GM23248 (cell line): ENCODE results near the gene C11orf86. TPM values are rescaled to one million over a fixed set of nuclear protein-coding genes. Genes with fewer than 3 reads are reported as not detected.

Experiments
- DNase-seq: peaks from one replicate; pipeline ENCODE4 v3.0.0-alpha.2; 2015
- H2AFZ ChIP-seq: fragments of 200-600 bp; sonication (generic); 2 replicates; pipeline ENCODE4 v1.6.1; 2016; ENCODE audit warnings: antibody characterized with exemption
- H3F3A ChIP-seq: fragments of 200-600 bp; sonication (generic); 2 replicates; pipeline ENCODE4 v1.6.1; 2016; ENCODE audit warnings: mild to moderate bottlenecking, antibody characterized with exemption, mixed run types; ENCODE audit not compliant: insufficient read depth
- H3K27ac ChIP-seq: fragments of 200-600 bp; sonication (generic); 2 replicates; pipeline ENCODE4 v1.5.1; 2016; ENCODE audit warnings: mild to moderate bottlenecking
- H3K27me3 ChIP-seq: fragments of 200-600 bp; sonication (generic); replicated peaks from 2 replicates; pipeline ENCODE4 v1.6.1; 2016; ENCODE audit warnings: mild to moderate bottlenecking; ENCODE audit not compliant: insufficient read depth
- H3K36me3 ChIP-seq: fragments of 200-600 bp; sonication (generic); 2 replicates; pipeline ENCODE4 v1.6.1; 2016; ENCODE audit warnings: low read depth, mild to moderate bottlenecking
- H3K4me1 ChIP-seq: fragments of 200-600 bp; sonication (generic); 2 replicates; pipeline ENCODE4 v1.6.1; 2016; ENCODE audit warnings: mild to moderate bottlenecking; ENCODE audit not compliant: insufficient read depth
- H3K4me2 ChIP-seq: fragments of 200-600 bp; sonication (generic); one replicate; pipeline ENCODE4 v1.6.1; 2016; ENCODE audit warnings: mild to moderate bottlenecking; ENCODE audit not compliant: unreplicated experiment
- H3K4me3 ChIP-seq: fragments of 200-600 bp; sonication (generic); 2 replicates; pipeline ENCODE4 v1.5.1; 2016; ENCODE audit warnings: mild to moderate bottlenecking
- H3K79me2 ChIP-seq: fragments of 200-600 bp; sonication (generic); 2 replicates; pipeline ENCODE4 v1.6.1; 2016; ENCODE audit warnings: mild to moderate bottlenecking; ENCODE audit not compliant: insufficient read depth
- H3K9ac ChIP-seq: fragments of 200-600 bp; sonication (generic); 2 replicates; pipeline ENCODE4 v1.6.1; 2016; ENCODE audit warnings: mild to moderate bottlenecking
- H3K9me2 ChIP-seq: fragments of 200-600 bp; sonication (generic); 2 replicates; pipeline ENCODE4 v1.6.1; 2016; ENCODE audit warnings: mixed run types, mild to moderate bottlenecking, moderate library complexity; ENCODE audit not compliant: insufficient read depth
- H3K9me3 ChIP-seq: fragments of 200-600 bp; sonication (generic); one replicate; pipeline ENCODE4 v1.6.1; 2017; ENCODE audit warnings: low read depth
- H4K20me1 ChIP-seq: fragments of 200-600 bp; sonication (generic); 2 replicates; pipeline ENCODE4 v1.6.0; 2016; ENCODE audit not compliant: insufficient read depth
- EZH2 ChIP-seq: fragments of 200-600 bp; sonication (generic); IDR thresholded peaks from 2 replicates; pipeline ENCODE4 v1.6.1; 2018; ENCODE audit warnings: antibody characterized with exemption, mild to moderate bottlenecking; ENCODE audit not compliant: insufficient read depth, poor library complexity, severe bottlenecking
- EZH2phosphoT487 ChIP-seq: fragments of 200-600 bp; sonication (generic); IDR thresholded peaks from 2 replicates; pipeline ENCODE4 v1.6.1; 2018; ENCODE audit warnings: antibody characterized with exemption, moderate library complexity, mild to moderate bottlenecking, low read depth; ENCODE audit not compliant: insufficient read depth
- WGBS, 2 experiments: methylation state at CpG; one replicate each; pipeline ENCODE4 v1.1.6; 2015 to 2017; ENCODE audit warnings: low lambda C conversion rate in 2 of 2, low coverage in 1 of 2; ENCODE audit errors: missing lambda C conversion rate in 2 of 2; 5-methylcytosine and 5-hydroxymethylcytosine counted together
- in situ Hi-C: fragments of 300-500 bp; cut with MboI; formaldehyde crosslinking; loops from 2 replicates; pipeline ENCODE4 v1.15.0; 2020
- polyA plus RNA-seq: library from polyadenylated mRNA; unstranded; fragments of >200 nt; fragmentation: Nextera tagmentation; extraction: Ambion mirVana; gene quantifications from 2 replicates; pipeline ENCODE4 v1.2.1, GENCODE V29; 2016
- total RNA-seq: library from RNA; depleted of rRNA; stranded (reverse); fragments of >200 nt; shearing (Covaris generic); gene quantifications from 2 replicates; pipeline ENCODE4 v1.2.3, GENCODE V29; 2014

C11orf86 gene
- total and polyA plus RNA-seq, 2 experiments from 2014 or later = not detected

- no peaks in the 10 kb centered on the region for H3K9me3 ChIP-seq
- no peak for DNase-seq
- H3K79me2 ChIP-seq = no peaks in the 10 kb centered on the region
- in situ Hi-C loops = no loop called here
- no peak overlapping the region for H2AFZ ChIP-seq
- no peaks in the 10 kb centered on the region for H3K4me1 ChIP-seq
- TF ChIP-seq EZH2phosphoT487 (no peak), EZH2 (no peak)
- H3K36me3 ChIP-seq = no peaks in the 10 kb centered on the region
- no peak overlapping the region for H3K4me3 ChIP-seq
- 66 to 74% methylated on average over 6 to 7 of the region's 7 CpGs for WGBS, 2 experiments
- H3K9ac ChIP-seq = no peak overlapping the region
- H3K27ac ChIP-seq = no peak overlapping the region
- no peaks in the 10 kb centered on the region for H3K27me3 ChIP-seq
- H3F3A ChIP-seq = no peaks in the 10 kb centered on the region
- H4K20me1 ChIP-seq = no peaks in the 10 kb centered on the region
- no peak overlapping the region for H3K4me2 ChIP-seq
- H3K9me2 ChIP-seq = no peaks in the 10 kb centered on the region
These were observed 35.3 kb downstream of the C11orf86 start for GRCh38 chr11:67010296-67010905.

GRCh38 chr11:67013511-67014045 lies 38.5 kb downstream of the C11orf86 start:
- no peaks in the 10 kb centered on the region for H3K36me3 ChIP-seq
- H2AFZ ChIP-seq = no peak overlapping the region
- no peaks in the 10 kb centered on the region for H4K20me1 ChIP-seq
- no peak overlapping the region for H3K4me3 ChIP-seq
- no peaks in the 10 kb centered on the region for H3K27me3 ChIP-seq
- H3K4me1 ChIP-seq = no peaks in the 10 kb centered on the region
- 72 to 79% methylated on average over 11 of the region's 11 CpGs for WGBS, 2 experiments
- no peak for DNase-seq
- no peak overlapping the region for H3K4me2 ChIP-seq
- TF ChIP-seq EZH2phosphoT487 (no peak), EZH2 (no peak)
- H3K79me2 ChIP-seq = no peaks in the 10 kb centered on the region
- no peak overlapping the region for H3K9ac ChIP-seq
- no peaks in the 10 kb centered on the region for H3K9me2 ChIP-seq
- no peaks in the 10 kb centered on the region for H3K9me3 ChIP-seq
- no peaks in the 10 kb centered on the region for H3F3A ChIP-seq
- no peak overlapping the region for H3K27ac ChIP-seq
- in situ Hi-C loops = no loop called here

GRCh38 chr11:67014343-67014742 lies 39.2 kb downstream of the C11orf86 start:
- Histone ChIP-seq H3K27ac (no peak overlapping the region), H3K4me3 (no peak overlapping the region), H3K4me1 (no peaks in the 10 kb centered on the region), H3K9me3 (no peaks in the 10 kb centered on the region), H3F3A (no peaks in the 10 kb centered on the region), H3K9ac (no peak overlapping the region), H3K9me2 (no peaks in the 10 kb centered on the region), H3K4me2 (no peak overlapping the region), H3K79me2 (no peaks in the 10 kb centered on the region), H2AFZ (no peak overlapping the region), H4K20me1 (no peaks in the 10 kb centered on the region), H3K27me3 (no peaks in the 10 kb centered on the region), H3K36me3 (no peaks in the 10 kb centered on the region)
- no peak for DNase-seq
- 84 to 87% methylated on average over 7 of the region's 7 CpGs for WGBS, 2 experiments
- in situ Hi-C loops = no loop called here
- TF ChIP-seq EZH2phosphoT487 = no peak
- no peak for TF ChIP-seq EZH2

GRCh38 chr11:67015048-67015447 lies 39.9 kb downstream of the C11orf86 start:
- Histone ChIP-seq H3K36me3 (no peaks in the 10 kb centered on the region), H3K4me3 (no peak overlapping the region), H3K79me2 (no peaks in the 10 kb centered on the region), H3K9me2 (no peaks in the 10 kb centered on the region), H3K4me1 (no peaks in the 10 kb centered on the region), H3K27me3 (no peaks in the 10 kb centered on the region), H3K9me3 (no peaks in the 10 kb centered on the region), H4K20me1 (no peaks in the 10 kb centered on the region), H3K27ac (no peak overlapping the region), H2AFZ (no peak overlapping the region), H3K9ac (no peak overlapping the region), H3K4me2 (no peak overlapping the region), H3F3A (no peaks in the 10 kb centered on the region)
- TF ChIP-seq EZH2 (no peak), EZH2phosphoT487 (no peak)
- 82 to 87% methylated on average over 8 of the region's 8 CpGs for WGBS, 2 experiments
- in situ Hi-C loops = no loop called here
- DNase-seq = no peak

GRCh38 chr11:67016550-67016949 lies 41.4 kb downstream of the C11orf86 start:
- in situ Hi-C loops = no loop called here
- no peak overlapping the region for H3K4me3 ChIP-seq
- DNase-seq = no peak

More at GRCh38 chr11:67016550-67016949, 41.4 kb downstream of the C11orf86 start:
- Histone ChIP-seq H3F3A (peaks cover 6% of the 10 kb centered on the region; the same call in 1 of the 2 replicates), H3K79me2 (no peaks in the 10 kb centered on the region), H3K27ac (no peak overlapping the region), H2AFZ (no peak overlapping the region), H3K9me2 (no peaks in the 10 kb centered on the region), H3K4me1 (no peaks in the 10 kb centered on the region), H3K9ac (no peak overlapping the region), H3K36me3 (no peaks in the 10 kb centered on the region), H3K4me2 (no peak overlapping the region), H3K27me3 (no peaks in the 10 kb centered on the region), H3K9me3 (no peaks in the 10 kb centered on the region), H4K20me1 (no peaks in the 10 kb centered on the region)
- 68 to 80% methylated on average over 5 of the region's 5 CpGs for WGBS, 2 experiments
- TF ChIP-seq EZH2 = no peak
- no peak for TF ChIP-seq EZH2phosphoT487
